Subcutaneous adipose tissue (tissue), 4 donors: ENCODE results near the gene SLC44A3. TPM values are rescaled to one million over a fixed set of nuclear protein-coding genes. Genes with fewer than 3 reads are reported as not detected.

Experiments used
- CTCF ChIP-seq: fragments of 450-650 bp; IDR thresholded peaks from one replicate; pipeline ENCODE4 v1.5.1; 2016; ENCODE audit warnings: low read depth, mild to moderate bottlenecking, control low read depth, antibody characterized with exemption, moderate library complexity
- total RNA-seq, 4 donors: library from RNA; depleted of rRNA; stranded (reverse); fragments of >200 nt; gene quantifications; one replicate each; pipeline ENCODE4 v1.1.0, GENCODE V29; 2016

The SLC44A3 gene
- total RNA-seq, 4 donors from 2014 or later: 0.98 to 2.3 (median 1.5) TPM

GRCh38 chr1:94799206-94799605 is 21.0 kb upstream of the SLC44A3 start:
- TF ChIP-seq CTCF: no peak

- TF ChIP-seq CTCF: no peak
Observed at GRCh38 chr1:94801919-94802546, 18.1 kb upstream of the SLC44A3 start.

GRCh38 chr1:94803106-94803505 is 17.1 kb upstream of the SLC44A3 start:
- TF ChIP-seq CTCF: no peak

- no peak for TF ChIP-seq CTCF
Observed at GRCh38 chr1:94803517-94804441, 16.4 kb upstream of the SLC44A3 start.

- no peak for TF ChIP-seq CTCF
Observed at GRCh38 chr1:94804442-94804837, 15.7 kb upstream of the SLC44A3 start.

- no peak for TF ChIP-seq CTCF
Observed at GRCh38 chr1:94805912-94806311, 14.2 kb upstream of the SLC44A3 start.

GRCh38 chr1:94806441-94806871 is 13.7 kb upstream of the SLC44A3 start:
- no peak for TF ChIP-seq CTCF
